Posterior vena cava (tissue), 2 donors: Measurements from ENCODE around the gene APOH. TPM values are rescaled to one million over a fixed set of nuclear protein-coding genes. Genes with fewer than 3 reads are reported as not detected.

ENCODE experiments used
- DNase-seq: peaks from one replicate; pipeline ENCODE4 v3.0.0-alpha.2; 2020; ENCODE audit warnings: low spot score
- intact Hi-C, 2 donors: fragments of 100-400 bp; cut with DNase I; formaldehyde crosslinking; loops; one replicate each; pipeline versions ENCODE4 v1.14.1 to v1.14.2; 2022 to 2023
- total RNA-seq, 2 donors: library from RNA; stranded (reverse); fragmentation: NEBNext Ultra II Directional; extraction: Animal tissue kit (Norgen Biotek cat#: 25700); gene quantifications; one replicate each; pipeline ENCODE4 v1.2.1, GENCODE V29; 2021
- donor health status: DM: yes; HTN: yes; CAD: no.
- donor health status: DM: yes; HTN: yes; CAD: no.

APOH gene
- total RNA-seq, 2 donors from 2014 or later, result 0.56 TPM; not detected in 1

DNA sequence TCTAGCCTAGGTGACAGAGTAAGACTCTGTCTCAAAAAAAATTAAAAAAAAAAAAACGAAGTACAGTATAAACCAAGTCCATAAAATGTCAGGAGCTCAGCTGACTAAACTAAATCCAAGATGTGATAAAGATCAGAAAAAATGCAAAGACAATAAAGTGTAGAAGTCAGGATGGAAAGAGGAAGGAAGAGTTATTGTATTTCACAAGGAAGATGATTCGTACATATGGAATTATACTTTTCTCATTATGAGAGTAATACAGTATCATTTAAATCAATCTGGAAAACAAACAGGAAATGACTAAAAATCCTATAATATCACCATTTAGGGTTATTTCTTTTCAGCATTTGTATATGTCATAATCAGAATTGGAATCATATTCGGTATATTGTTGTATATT lies 11.4 kb upstream of the APOH start:
- DNase-seq, result no peak
- intact Hi-C loops, result no loop called here

GRCh38 chr17:66240013-66240412 lies 10.8 kb upstream of the APOH start:
- no peak for DNase-seq
- intact Hi-C loops, result no loop called here

- intact Hi-C loops, result no loop called here
- DNase-seq, result no peak
Observed at GRCh38 chr17:66235377-66235994, 6.3 kb upstream of the APOH start.

GRCh38 chr17:66234611-66235010 lies 5.4 kb upstream of the APOH start:
- DNase-seq, result no peak
- intact Hi-C loops, result no loop called here

GRCh38 chr17:66233023-66233753 lies 4.0 kb upstream of the APOH start:
- intact Hi-C loops, result no loop called here
- DNase-seq, result no peak

GRCh38 chr17:66230922-66231591 lies 1.8 kb upstream of the APOH start:
- intact Hi-C loops, result no loop called here
- DNase-seq, result no peak

GRCh38 chr17:66229783-66230538 lies 746 bp upstream of the APOH start:
- intact Hi-C loops, result no loop called here
- DNase-seq, result no peak

GRCh38 chr17:66227212-66228045 lies 1.8 kb downstream of the APOH start:
- intact Hi-C loops, result no loop called here
- DNase-seq, result no peak

DNA sequence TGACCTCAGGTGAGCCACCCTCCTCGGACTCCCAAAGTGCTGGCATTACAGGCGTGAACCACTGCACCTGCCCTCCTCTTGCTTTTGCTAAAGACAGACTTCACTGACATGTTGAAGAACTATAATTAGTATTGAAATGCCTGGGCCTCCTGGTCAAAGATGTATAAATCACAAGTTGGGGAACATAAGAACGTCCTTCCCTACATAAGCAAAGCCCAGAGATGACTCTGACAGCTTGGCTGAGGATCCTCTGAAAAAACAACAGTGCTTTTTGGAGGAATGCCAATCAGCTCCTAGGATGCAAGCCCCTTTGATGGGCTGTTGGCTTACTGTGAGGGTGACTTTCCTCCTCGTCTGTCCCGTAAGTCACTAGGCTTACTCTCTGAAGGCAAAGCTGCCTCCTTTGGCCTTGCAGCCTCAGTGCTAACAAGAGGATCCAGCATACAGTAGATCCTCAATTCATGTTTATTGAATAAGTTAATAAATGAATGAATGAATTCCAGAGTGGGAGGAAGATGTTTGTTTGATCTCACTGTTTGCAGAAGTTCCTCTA lies 6.3 kb downstream of the APOH start:
- intact Hi-C loops, result no loop called here
- no peak for DNase-seq

DNA sequence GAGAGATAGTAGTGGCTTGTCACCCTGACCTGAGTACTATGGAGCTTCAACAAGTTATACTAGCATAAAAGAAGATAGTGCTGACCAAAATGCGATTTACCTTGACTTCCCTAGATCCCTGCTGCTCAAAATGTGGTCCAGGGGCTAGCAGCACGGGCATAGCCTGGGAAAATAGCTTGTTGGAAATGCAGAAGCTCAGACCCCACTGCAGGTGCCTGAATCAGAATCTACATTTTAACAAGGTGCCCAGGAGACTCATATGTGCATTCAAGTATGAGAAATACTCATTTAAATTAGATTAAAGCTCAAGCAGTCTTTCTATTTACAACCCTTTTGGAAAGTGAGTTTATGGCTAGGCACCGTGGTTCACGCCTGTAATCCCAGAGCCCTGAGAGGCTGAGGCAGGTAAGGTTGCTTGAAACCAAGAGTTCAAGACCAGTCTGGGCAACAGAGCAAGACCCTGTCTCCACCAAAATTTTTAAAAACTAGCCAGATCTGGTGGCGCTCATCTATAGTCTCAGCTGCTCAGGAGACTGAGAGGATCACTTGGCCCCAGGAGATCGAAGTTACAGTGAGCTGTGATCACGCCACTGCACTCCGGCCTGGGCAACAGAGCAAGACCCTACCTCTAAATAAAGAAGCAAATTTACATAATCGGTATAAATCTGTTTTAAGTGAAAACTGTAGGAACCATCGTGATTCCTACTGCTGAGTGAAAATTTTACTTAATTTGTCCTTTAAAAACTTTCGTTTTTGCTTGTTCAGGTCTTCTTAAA lies 7.3 kb downstream of the APOH start:
- no peak for DNase-seq
- intact Hi-C loops, result no loop called here

DNA sequence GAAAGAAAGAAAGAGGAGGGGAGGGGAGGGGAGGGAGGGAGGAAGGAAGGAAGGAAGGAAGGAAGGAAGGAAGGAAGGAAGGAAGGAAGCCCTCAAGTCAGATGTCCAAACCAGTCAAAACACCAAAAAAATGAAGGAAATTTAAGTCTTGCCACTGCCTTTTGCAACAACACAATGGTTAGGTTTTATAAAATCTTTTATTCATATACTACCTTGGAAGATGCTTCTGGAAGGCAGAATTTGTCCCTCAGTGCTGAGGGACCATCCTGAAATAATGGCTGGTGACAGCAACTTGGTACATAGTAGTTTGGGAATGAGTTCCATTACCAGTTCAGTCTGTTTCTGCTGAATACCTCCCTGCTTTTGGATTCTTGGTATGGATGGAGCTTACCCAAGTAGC lies 7.9 kb downstream of the APOH start:
- intact Hi-C loops, result no loop called here
- no peak for DNase-seq

GRCh38 chr17:66220079-66220835 lies 9.0 kb downstream of the APOH start:
- intact Hi-C loops, result no loop called here
- DNase-seq, result no peak

DNA sequence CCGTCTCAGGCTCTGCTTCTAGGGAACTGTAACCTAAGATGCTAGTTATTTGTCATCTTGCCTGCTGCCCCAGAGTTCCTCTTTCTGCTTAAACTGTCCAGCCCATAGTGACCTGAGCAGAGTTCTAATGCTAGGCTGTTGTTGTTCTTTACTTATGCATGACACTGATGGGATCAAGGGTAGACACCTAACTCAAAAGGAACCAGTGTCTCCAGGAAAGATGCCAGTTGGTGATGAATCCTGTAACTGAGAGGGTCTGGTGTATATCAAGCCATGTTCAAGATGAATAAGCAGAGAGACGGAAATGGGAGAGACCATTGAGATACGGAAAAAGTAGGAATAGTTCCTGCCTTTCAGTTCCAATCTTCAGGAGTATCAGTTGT lies 13.7 kb downstream of the APOH start:
- intact Hi-C loops, result no loop called here
- DNase-seq, result no peak

GRCh38 chr17:66214884-66215528 lies 14.2 kb downstream of the APOH start:
- no peak for DNase-seq
- intact Hi-C loops, result no loop called here

- intact Hi-C loops, result no loop called here
- no peak for DNase-seq
Observed at GRCh38 chr17:66211047-66211810, 18.0 kb downstream of the APOH start.

- intact Hi-C loops, result no loop called here
- DNase-seq, result no peak
Observed at GRCh38 chr17:66210208-66210574, 19.0 kb downstream of the APOH start.
